Panc1 (cell line): Measurements from ENCODE around the gene IL15. TPM values are rescaled to one million over a fixed set of nuclear protein-coding genes. Genes with fewer than 3 reads are reported as not detected.

Experiments used
- ATAC-seq: fragments of 200-7000 bp; cut with Tn5 transposase; 2 replicates; pipeline ENCODE4 v1.9.1; 2020; ENCODE audit warnings: mild to moderate bottlenecking, moderate library complexity
- BruUV-seq: library from RNA; stranded (reverse); fragments of 400-500 nt; replicated peaks from 2 replicates; lab custom pipeline; 2021; lab: Mats Ljungman, UMichigan
- CTCF ChIA-PET: fragments of 300-600 bp; sonication (Branson Sonifier 250); formaldehyde crosslinking; loops from one replicate; lab custom pipeline; 2022; ENCODE audit warnings: antibody characterized with exemption; lab: Charles Lee
- POLR2A ChIA-PET: fragments of 300-600 bp; sonication (Branson Sonifier 250); formaldehyde crosslinking; loops from one replicate; lab custom pipeline; 2022; ENCODE audit warnings: antibody characterized with exemption; lab: Charles Lee
- DNase-seq: peaks from one replicate; pipeline ENCODE4 v3.0.0-alpha.2; 2010; ENCODE audit warnings: low read depth, low spot score
- H3K27ac ChIP-seq: 2 replicates; pipeline ENCODE4 v1.5.1; 2011; ENCODE audit warnings: mild to moderate bottlenecking, low read length, inconsistent platforms
- H3K27me3 ChIP-seq: fragments of 200-500 bp; sonication (Bioruptor generic); 2 replicates; pipeline ENCODE4 v1.6.0; 2014; ENCODE audit warnings: low read length, inconsistent platforms; ENCODE audit not compliant: control insufficient read depth, insufficient read depth
- H3K36me3 ChIP-seq: fragments of 200-500 bp; sonication (Bioruptor generic); 2 replicates; pipeline ENCODE4 v1.5.1; 2014; ENCODE audit warnings: inconsistent platforms, mild to moderate bottlenecking, low read length, moderate library complexity; ENCODE audit not compliant: control insufficient read depth, insufficient read depth
- H3K4me1 ChIP-seq: 2 replicates; pipeline ENCODE4 v1.5.1; 2011; ENCODE audit warnings: inconsistent platforms, mild to moderate bottlenecking, low read length, moderate library complexity; ENCODE audit not compliant: control insufficient read depth, insufficient read depth
- H3K4me3 ChIP-seq, 2 experiments: 2 replicates each; pipeline ENCODE4 v1.5.1; 2011 to 2012; ENCODE audit warnings: low read depth in 2 of 2, low read length in 2 of 2, mild to moderate bottlenecking in 2 of 2, inconsistent platforms in 1 of 2, moderate library complexity in 1 of 2
- H3K9me3 ChIP-seq: fragments of 200-500 bp; sonication (Bioruptor generic); 2 replicates; pipeline ENCODE4 v1.5.1; 2014; ENCODE audit warnings: low read depth, mild to moderate bottlenecking, inconsistent platforms, low read length, moderate library complexity; ENCODE audit not compliant: control insufficient read depth, insufficient read depth
- CTCF ChIP-seq: fragments of 450-650 bp; IDR thresholded peaks from 2 replicates; pipeline ENCODE4 v1.5.1; 2017; ENCODE audit warnings: mild to moderate bottlenecking
- POLR2AphosphoS5 ChIP-seq: IDR thresholded peaks from 2 replicates; pipeline ENCODE4 v1.6.1; 2012; ENCODE audit warnings: mild to moderate bottlenecking, low read depth, low read length, moderate library complexity
- REST ChIP-seq, 2 experiments: IDR thresholded peaks; 2 replicates each; pipeline ENCODE4 v1.6.1; 2011 to 2012; ENCODE audit warnings: low read depth in 2 of 2, control low read depth in 1 of 2, low read length in 1 of 2, mild to moderate bottlenecking in 1 of 2, moderate library complexity in 1 of 2; ENCODE audit not compliant: insufficient read depth in 1 of 2
- SIN3A ChIP-seq: IDR thresholded peaks from 2 replicates; pipeline ENCODE4 v1.6.1; 2012; ENCODE audit warnings: low read depth, mild to moderate bottlenecking, low read length, moderate library complexity, borderline replicate concordance; ENCODE audit not compliant: insufficient read depth
- TCF7L2 ChIP-seq: IDR thresholded peaks from 2 replicates; pipeline ENCODE4 v1.6.1; 2011; ENCODE audit warnings: mild to moderate bottlenecking, low read depth, low read length, inconsistent platforms
- in situ Hi-C: cut with HindIII; loops from 2 replicates; pipeline ENCODE4 v1.10.0; 2016; ENCODE audit warnings: low sequenced_read_pairs, low pct_unique_long_range_greater_than_20kb
- intact Hi-C: fragments of 100-400 bp; cut with micrococcal nuclease; formaldehyde crosslinking; loops from one replicate; pipeline ENCODE4 v1.10.0; 2022; ENCODE audit not compliant: unreplicated experiment
- total RNA-seq: library from RNA; stranded (reverse); gene quantifications from one replicate; pipeline ENCODE4 v1.2.1, GENCODE V29; 2021; ENCODE audit not compliant: unreplicated experiment

The IL15 gene
- total RNA-seq, 1 experiment from 2014 or later, result 2.7 TPM

GRCh38 chr4:141668200-141668910 lies 32.0 kb downstream of the IL15 start:
- CTCF ChIA-PET, result no interaction called here
- no peak overlapping the region for H3K27ac ChIP-seq
- in situ Hi-C loops, result no loop called here
- no TSS peak for BruUV-seq
- POLR2A ChIA-PET, result no interaction called here
- DNase-seq, result no peak
- H3K9me3 ChIP-seq, result no peaks in the 10 kb centered on the region
- intact Hi-C loops, result no loop called here
- no peaks in the 10 kb centered on the region for H3K36me3 ChIP-seq
- no peak for TF ChIP-seq SIN3A
- no peak for TF ChIP-seq POLR2AphosphoS5
- TF ChIP-seq TCF7L2, result no peak
- TF ChIP-seq CTCF, result no peak
- no peak for TF ChIP-seq REST (IDR thresholded peaks at IDR 0.05; ENCODE audit: insufficient read depth in 1 of 2, low read depth in 2 of 2, low read length in 1 of 2)
- no peaks in the 10 kb centered on the region for H3K4me1 ChIP-seq
- no peaks in the 10 kb centered on the region for H3K27me3 ChIP-seq
- no peak overlapping the region for H3K4me3 ChIP-seq
- ATAC-seq, result no peak

- in situ Hi-C loops (no loop called here), intact Hi-C loops (no loop called here)
- TF ChIP-seq SIN3A (no peak), POLR2AphosphoS5 (no peak), REST (IDR thresholded peaks at IDR 0.05; ENCODE audit: insufficient read depth in 1 of 2, low read depth in 2 of 2, low read length in 1 of 2) (no peak), CTCF (no peak), TCF7L2 (no peak)
- DNase-seq (no peak), ATAC-seq (no peak)
- CTCF ChIA-PET, result no interaction called here
- H3K27me3 ChIP-seq, result no peaks in the 10 kb centered on the region
- no peaks in the 10 kb centered on the region for H3K36me3 ChIP-seq
- POLR2A ChIA-PET, result no interaction called here
- BruUV-seq, result no TSS peak
- no peaks in the 10 kb centered on the region for H3K4me1 ChIP-seq
- H3K9me3 ChIP-seq, result no peaks in the 10 kb centered on the region
- H3K4me3 ChIP-seq, result no peak overlapping the region
- H3K27ac ChIP-seq, result no peak overlapping the region
Observed at GRCh38 chr4:141669501-141669900, 33.1 kb downstream of the IL15 start.
